Activated T-cell treated with anti-CD3 and anti-CD28 coated beads, Interleukin-2, amount 50 U/mL, for 72 hours (primary cell): ENCODE data around the gene GADL1. TPM values are rescaled to one million over a fixed set of nuclear protein-coding genes. Genes with fewer than 3 reads are reported as not detected.

ENCODE experiments used
- ATAC-seq, 2 donors: fragments of 150-1000 bp; cut with Tn5 transposase; replicated peaks in 1 of 2; 2 replicates each; pipeline ENCODE4 v1.10.0; 2021; ENCODE audit warnings: moderate library complexity in 2 of 2, mild to moderate bottlenecking in 1 of 2
- DNase-seq, 2 donors: peaks; one replicate each; pipeline ENCODE4 v3.0.0; 2021 to 2022; ENCODE audit warnings: mixed read lengths in 1 of 2
- H3K27ac Mint-ChIP-seq: one replicate; pipeline ENCODE4 v1.8.0; 2022; ENCODE audit warnings: mild to moderate bottlenecking, moderate library complexity, mixed read lengths
- H3K27me3 Mint-ChIP-seq: one replicate; pipeline ENCODE4 v1.8.0; 2022; ENCODE audit warnings: low read depth, mixed read lengths
- H3K36me3 Mint-ChIP-seq, 2 donors: one replicate each; pipeline ENCODE4 v1.8.0; 2022; ENCODE audit warnings: mixed read lengths in 2 of 2, mild to moderate bottlenecking in 1 of 2; ENCODE audit not compliant: insufficient read depth in 2 of 2
- H3K4me1 Mint-ChIP-seq: one replicate; pipeline ENCODE4 v1.8.0; 2022; ENCODE audit warnings: low read depth, mixed read lengths
- H3K4me3 Mint-ChIP-seq, 2 donors: one replicate each; pipeline ENCODE4 v1.8.0; 2022; ENCODE audit warnings: mild to moderate bottlenecking in 2 of 2, mixed read lengths in 2 of 2, moderate library complexity in 2 of 2
- H3K9me3 Mint-ChIP-seq, 2 donors: one replicate each; pipeline ENCODE4 v1.8.0; 2022; ENCODE audit warnings: mixed read lengths in 2 of 2
- total RNA-seq, 2 donors: library from RNA; stranded (reverse); gene quantifications; one replicate each; pipeline ENCODE4 v1.2.3, GENCODE V29; 2022

The GADL1 gene
- total RNA-seq, 2 donors from 2014 or later: not detected

GRCh38 chr3:30864836-30865235 lies 29.6 kb downstream of the GADL1 start:
- H3K27me3 Mint-ChIP-seq: peaks cover 18% of the 10 kb centered on the region
- H3K27ac Mint-ChIP-seq: no peak overlapping the region

GRCh38 chr3:30864132-30864531 lies 30.3 kb downstream of the GADL1 start:
- Mint-ChIP-seq H3K9me3 (no peaks in the 10 kb centered on the region), H3K27me3 (peaks cover 18% of the 10 kb centered on the region), H3K4me1 (no peaks in the 10 kb centered on the region), H3K36me3 (no peaks in the 10 kb centered on the region), H3K27ac (peak overlapping the region; percentile 27), H3K4me3 (no peak overlapping the region)
- ATAC-seq (no peak), DNase-seq (no peak)

More at GRCh38 chr3:30864836-30865235, 29.6 kb downstream of the GADL1 start:
- Mint-ChIP-seq H3K4me1 (no peaks in the 10 kb centered on the region), H3K4me3 (no peak overlapping the region), H3K36me3 (no peaks in the 10 kb centered on the region), H3K9me3 (no peaks in the 10 kb centered on the region)
- ATAC-seq: no peak
- DNase-seq: no peak

- H3K27ac Mint-ChIP-seq: no peak overlapping the region
- H3K27me3 Mint-ChIP-seq: peaks cover 18% of the 10 kb centered on the region
- no peaks in the 10 kb centered on the region for H3K9me3 Mint-ChIP-seq
- DNase-seq: no peak
- no peaks in the 10 kb centered on the region for H3K36me3 Mint-ChIP-seq
- H3K4me3 Mint-ChIP-seq: no peak overlapping the region
- no peaks in the 10 kb centered on the region for H3K4me1 Mint-ChIP-seq
- ATAC-seq: no peak
Measured at GRCh38 chr3:30862004-30862403, 32.5 kb downstream of the GADL1 start.

GRCh38 chr3:30858894-30859389 lies 35.5 kb downstream of the GADL1 start:
- Mint-ChIP-seq H3K4me1 (no peaks in the 10 kb centered on the region), H3K36me3 (no peaks in the 10 kb centered on the region)
- no peak for ATAC-seq

GRCh38 chr3:30855400-30856292 lies 38.8 kb downstream of the GADL1 start:
- Mint-ChIP-seq H3K4me3 (no peak overlapping the region), H3K27me3 (no peaks in the 10 kb centered on the region), H3K36me3 (no peaks in the 10 kb centered on the region), H3K4me1 (no peaks in the 10 kb centered on the region), H3K27ac (no peak overlapping the region), H3K9me3 (no peaks in the 10 kb centered on the region)
- DNase-seq (no peak), ATAC-seq (no peak)

More at GRCh38 chr3:30858894-30859389, 35.5 kb downstream of the GADL1 start:
- no peak overlapping the region for H3K4me3 Mint-ChIP-seq
- H3K9me3 Mint-ChIP-seq: no peaks in the 10 kb centered on the region
- DNase-seq: no peak
- no peak overlapping the region for H3K27ac Mint-ChIP-seq
- peaks cover 18% of the 10 kb centered on the region for H3K27me3 Mint-ChIP-seq

DNA sequence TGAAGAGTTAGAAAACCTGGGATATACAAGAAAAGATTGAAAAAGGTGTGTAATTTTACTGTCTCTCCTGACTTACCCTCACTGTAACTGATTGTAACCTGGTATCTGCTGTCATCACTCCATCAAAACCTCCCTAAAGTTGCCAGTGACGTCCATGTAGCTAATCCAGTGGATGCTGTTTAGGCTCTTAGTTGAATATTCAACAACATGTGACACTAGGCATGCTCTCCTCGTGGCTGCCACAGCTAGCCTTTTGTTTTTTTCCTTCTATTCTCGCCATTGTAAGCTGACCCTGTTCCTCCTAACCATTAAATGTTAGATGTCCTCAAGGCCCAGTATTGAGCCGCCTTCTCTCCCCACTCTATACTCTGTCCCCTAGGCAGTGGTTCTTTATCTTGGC lies 41.6 kb downstream of the GADL1 start:
- Mint-ChIP-seq H3K27me3 (no peaks in the 10 kb centered on the region), H3K9me3 (no peaks in the 10 kb centered on the region), H3K27ac (no peak overlapping the region), H3K36me3 (no peaks in the 10 kb centered on the region), H3K4me1 (no peaks in the 10 kb centered on the region), H3K4me3 (no peak overlapping the region)
- ATAC-seq: no peak
- no peak for DNase-seq

DNA sequence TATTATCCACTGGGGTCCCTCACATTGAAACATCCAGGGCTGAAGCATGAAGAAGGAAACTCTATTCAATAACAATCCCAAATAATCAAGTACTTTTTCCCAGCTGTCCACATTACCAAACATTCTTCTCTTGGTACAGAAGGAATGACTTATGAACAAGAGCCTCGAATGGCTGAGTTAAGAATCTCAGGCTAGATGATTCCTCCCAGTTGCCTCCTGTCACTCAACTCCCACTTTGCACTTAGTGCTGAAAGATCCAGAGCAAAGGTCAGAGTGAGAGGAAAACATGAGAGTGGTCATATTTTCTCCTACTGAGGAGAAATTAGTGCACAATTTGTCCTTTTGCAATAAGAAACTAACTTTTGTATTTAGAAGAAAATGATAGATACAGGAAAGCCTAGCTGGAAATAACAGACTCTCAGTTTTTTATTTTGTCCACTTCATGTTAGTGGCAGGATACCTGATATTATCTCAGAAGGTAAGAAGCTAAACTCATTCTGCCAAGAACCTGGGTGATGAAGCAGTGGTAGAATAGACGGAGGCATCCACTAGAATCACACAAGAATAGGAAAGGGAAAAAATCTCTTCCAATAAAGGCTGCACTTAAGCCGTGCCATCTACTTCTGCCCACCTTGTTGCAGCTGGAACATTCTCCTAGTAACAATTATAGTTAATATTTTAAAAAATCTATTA lies 46.2 kb downstream of the GADL1 start:
- Mint-ChIP-seq H3K27ac (no peak overlapping the region), H3K4me1 (no peaks in the 10 kb centered on the region), H3K36me3 (no peaks in the 10 kb centered on the region), H3K9me3 (no peaks in the 10 kb centered on the region), H3K27me3 (peaks cover 10% of the 10 kb centered on the region), H3K4me3 (no peak overlapping the region)
- ATAC-seq (no peak), DNase-seq (no peak)

DNA sequence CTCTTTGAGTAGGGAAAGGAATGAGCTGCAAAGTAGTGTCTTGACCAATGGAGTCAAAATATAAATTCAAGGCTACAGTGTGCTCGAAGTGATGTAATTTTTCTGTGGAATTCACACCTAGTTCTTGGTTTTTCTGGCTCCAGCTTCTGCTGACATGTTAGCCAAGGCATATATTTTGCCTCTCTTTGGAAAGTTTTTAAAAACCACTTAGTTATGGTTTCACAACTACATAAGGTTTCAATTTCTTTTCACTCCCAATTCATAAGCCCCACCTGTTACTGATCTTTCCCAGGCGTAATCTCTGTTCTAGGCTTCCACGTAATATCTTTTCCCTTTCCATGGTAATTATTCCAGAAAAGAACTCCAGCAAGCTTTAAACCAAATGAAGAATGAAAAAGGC lies 46.9 kb downstream of the GADL1 start:
- DNase-seq: no peak

GRCh38 chr3:30845606-30846005 lies 48.9 kb downstream of the GADL1 start:
- Mint-ChIP-seq H3K36me3 (no peaks in the 10 kb centered on the region), H3K27ac (no peak overlapping the region), H3K27me3 (peaks cover 10% of the 10 kb centered on the region), H3K4me1 (no peaks in the 10 kb centered on the region), H3K4me3 (no peak overlapping the region), H3K9me3 (no peaks in the 10 kb centered on the region)
- no peak for DNase-seq
- ATAC-seq: no peak

More for the DNA sequence above, 46.9 kb downstream of the GADL1 start:
- Mint-ChIP-seq H3K36me3 (no peaks in the 10 kb centered on the region), H3K9me3 (no peaks in the 10 kb centered on the region), H3K4me3 (no peak overlapping the region), H3K27me3 (peaks cover 10% of the 10 kb centered on the region), H3K27ac (no peak overlapping the region), H3K4me1 (no peaks in the 10 kb centered on the region)
- ATAC-seq: no peak

GRCh38 chr3:30843877-30844276 lies 50.6 kb downstream of the GADL1 start:
- Mint-ChIP-seq H3K27me3 (peaks cover 17% of the 10 kb centered on the region), H3K9me3 (no peaks in the 10 kb centered on the region), H3K27ac (no peak overlapping the region)

DNA sequence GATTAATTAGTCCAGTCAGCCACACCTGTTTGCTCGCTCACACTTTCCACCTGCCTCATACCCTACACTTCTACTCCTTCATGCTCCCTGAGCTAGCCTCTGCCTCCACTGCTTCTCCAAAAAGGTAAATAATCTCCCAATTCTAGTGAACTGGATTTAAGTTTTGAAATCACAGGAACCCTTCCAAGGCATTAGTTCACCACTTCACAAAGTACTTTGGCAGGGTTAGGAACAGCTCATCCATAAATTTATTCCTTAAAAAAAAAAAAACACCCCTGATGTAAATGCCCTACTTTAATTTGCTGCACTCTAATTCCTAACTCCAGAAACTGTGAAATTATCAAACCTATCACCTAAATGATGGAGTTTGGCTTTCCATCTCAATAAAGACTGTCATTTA lies 58.3 kb downstream of the GADL1 start:
- no peaks in the 10 kb centered on the region for H3K9me3 Mint-ChIP-seq
- H3K4me1 Mint-ChIP-seq: no peaks in the 10 kb centered on the region
- H3K36me3 Mint-ChIP-seq: no peaks in the 10 kb centered on the region
- no peak overlapping the region for H3K4me3 Mint-ChIP-seq
- no peak for ATAC-seq
- no peak for DNase-seq
- H3K27ac Mint-ChIP-seq: no peak overlapping the region
- peaks cover 14% of the 10 kb centered on the region for H3K27me3 Mint-ChIP-seq

More at GRCh38 chr3:30843877-30844276, 50.6 kb downstream of the GADL1 start:
- Mint-ChIP-seq H3K36me3 (no peaks in the 10 kb centered on the region), H3K4me1 (no peaks in the 10 kb centered on the region), H3K4me3 (no peak overlapping the region)
- DNase-seq (no peak), ATAC-seq (no peak)

DNA sequence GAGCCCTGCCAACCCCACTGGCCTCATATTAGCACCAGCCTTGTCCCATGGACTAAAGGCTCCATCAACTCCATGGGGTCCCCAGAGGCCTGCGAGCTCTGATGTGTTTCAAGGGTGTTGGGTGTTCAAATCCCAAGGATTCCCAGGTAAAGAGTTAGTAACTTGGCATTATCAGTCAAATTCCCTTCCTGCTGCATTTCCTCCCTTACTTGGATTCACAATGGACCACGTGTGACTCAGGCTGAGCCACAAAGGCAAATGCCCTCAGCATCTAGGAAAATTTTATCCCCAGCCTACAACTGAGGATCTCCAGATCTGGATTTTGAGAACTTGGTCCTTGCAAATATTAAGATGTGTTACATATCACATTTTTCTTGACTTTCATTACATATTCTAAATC lies 58.8 kb downstream of the GADL1 start:
- Mint-ChIP-seq H3K36me3 (no peaks in the 10 kb centered on the region), H3K27ac (no peak overlapping the region), H3K27me3 (peaks cover 14% of the 10 kb centered on the region), H3K9me3 (no peaks in the 10 kb centered on the region), H3K4me1 (no peaks in the 10 kb centered on the region), H3K4me3 (no peak overlapping the region)
- DNase-seq: no peak
- no peak for ATAC-seq

GRCh38 chr3:30832961-30833575 lies 61.4 kb downstream of the GADL1 start:
- no peak for ATAC-seq
- H3K36me3 Mint-ChIP-seq: no peaks in the 10 kb centered on the region
- no peak overlapping the region for H3K4me3 Mint-ChIP-seq
- H3K9me3 Mint-ChIP-seq: no peaks in the 10 kb centered on the region
- no peak overlapping the region for H3K27ac Mint-ChIP-seq
- peaks cover 8% of the 10 kb centered on the region for H3K27me3 Mint-ChIP-seq
- no peak for DNase-seq
- no peaks in the 10 kb centered on the region for H3K4me1 Mint-ChIP-seq
